IMR-90 (cell line): ENCODE results near the gene EPB41L4A. TPM values are rescaled to one million over a fixed set of nuclear protein-coding genes. Genes with fewer than 3 reads are reported as not detected.

Experiments used
- ATAC-seq: fragments of 200-7000 bp; cut with Tn5 transposase; 2 replicates; pipeline ENCODE4 v1.9.1; 2020; ENCODE audit warnings: low read depth, mild to moderate bottlenecking, moderate library complexity
- BruUV-seq: library from RNA; stranded (reverse); fragments of 400-500 nt; replicated peaks from 2 replicates; lab custom pipeline; 2021; lab: Mats Ljungman, UMichigan
- CTCF ChIA-PET: fragments of 300-600 bp; formaldehyde crosslinking; extraction: SDS; loops from one replicate; lab custom pipeline; 2021; ENCODE audit warnings: antibody characterized with exemption; lab: Yijun Ruan, JAX
- POLR2A ChIA-PET: fragments of 300-600 bp; sonication (Branson Sonifier 250); formaldehyde crosslinking; loops from one replicate; lab custom pipeline; 2022; ENCODE audit warnings: antibody characterized with exemption; ENCODE audit not compliant: unreplicated experiment; lab: Charles Lee
- DNase-seq: peaks from one replicate; pipeline ENCODE4 v3.0.0; 2013
- H2AFZ ChIP-seq: replicated peaks from 2 replicates; pipeline ENCODE3; 2013; ENCODE audit warnings: low read length, mild to moderate bottlenecking; ENCODE audit not compliant: poor library complexity
- H2AK5ac ChIP-seq: 2 replicates; pipeline ENCODE4 v1.6.1; 2013; ENCODE audit warnings: low read depth, low read length, inconsistent platforms
- H2AK9ac ChIP-seq: replicated peaks from 2 replicates; pipeline ENCODE3; 2013; ENCODE audit warnings: mild to moderate bottlenecking, low read depth, low read length, moderate library complexity; ENCODE audit not compliant: poor library complexity
- H2BK120ac ChIP-seq: 2 replicates; pipeline ENCODE4 v1.6.1; 2013; ENCODE audit warnings: low read depth, low read length, inconsistent platforms
- H2BK15ac ChIP-seq: 3 replicates; pipeline ENCODE4 v1.6.1; 2013; ENCODE audit warnings: low read depth, low read length, inconsistent platforms
- H2BK20ac ChIP-seq: 2 replicates; pipeline ENCODE4 v1.6.1; 2013; ENCODE audit warnings: low read depth, mild to moderate bottlenecking, inconsistent platforms, low read length, moderate library complexity
- H2BK5ac ChIP-seq: 2 replicates; pipeline ENCODE4 v1.6.1; 2013; ENCODE audit warnings: mild to moderate bottlenecking, low read depth, low read length, inconsistent platforms; ENCODE audit not compliant: poor library complexity, severe bottlenecking
- H3K14ac ChIP-seq: replicated peaks from 2 replicates; pipeline ENCODE4 v1.6.1; 2013; ENCODE audit warnings: low read depth, low read length, inconsistent platforms
- H3K18ac ChIP-seq: 2 replicates; pipeline ENCODE4 v1.6.1; 2013; ENCODE audit warnings: low read depth, low read length, control low read depth
- H3K23ac ChIP-seq: 2 replicates; pipeline ENCODE4 v1.6.1; 2013; ENCODE audit warnings: low read depth, low read length, inconsistent platforms
- H3K27ac ChIP-seq: 2 replicates; pipeline ENCODE4 v1.5.1; 2013; ENCODE audit warnings: mild to moderate bottlenecking, control low read depth, low read length; ENCODE audit not compliant: insufficient read depth
- H3K27me3 ChIP-seq: 2 replicates; pipeline ENCODE4 v1.6.1; 2013; ENCODE audit warnings: low read length; ENCODE audit not compliant: control insufficient read depth, insufficient read depth
- H3K36me3 ChIP-seq: 2 replicates; pipeline ENCODE4 v1.6.1; 2013; ENCODE audit warnings: low read length, mixed read lengths; ENCODE audit not compliant: control insufficient read depth, insufficient read depth
- H3K4ac ChIP-seq: 2 replicates; pipeline ENCODE4 v1.6.1; 2013; ENCODE audit warnings: low read depth, low read length, inconsistent platforms
- H3K4me1 ChIP-seq: 2 replicates; pipeline ENCODE4 v1.6.1; 2013; ENCODE audit warnings: low read length, mixed read lengths; ENCODE audit not compliant: control insufficient read depth, insufficient read depth
- H3K4me2 ChIP-seq: 2 replicates; pipeline ENCODE4 v1.6.1; 2013; ENCODE audit warnings: low read depth, mild to moderate bottlenecking, control low read depth, low read length, moderate library complexity
- H3K4me3 ChIP-seq: 2 replicates; pipeline ENCODE4 v1.5.1; 2013; ENCODE audit warnings: low read depth, mild to moderate bottlenecking, control low read depth, low read length, moderate library complexity; ENCODE audit not compliant: insufficient read depth
- H3K56ac ChIP-seq: 2 replicates; pipeline ENCODE4 v1.6.1; 2013; ENCODE audit warnings: low read length, inconsistent platforms; ENCODE audit not compliant: insufficient read depth; ENCODE audit errors: extremely low read depth
- H3K79me1 ChIP-seq, 2 experiments: 2 replicates each; pipeline ENCODE4 v1.6.1; 2013; ENCODE audit warnings: low read length in 2 of 2, inconsistent platforms in 1 of 2, low read depth in 1 of 2
- H3K9ac ChIP-seq: 2 replicates; pipeline ENCODE4 v1.6.1; 2013; ENCODE audit warnings: low read depth, low read length, control low read depth
- H3K9me1 ChIP-seq: 2 replicates; pipeline ENCODE4 v1.6.1; 2013; ENCODE audit warnings: low read length, inconsistent platforms; ENCODE audit not compliant: insufficient read depth
- H3K9me3 ChIP-seq: 2 replicates; pipeline ENCODE4 v1.6.1; 2013; ENCODE audit warnings: low read length; ENCODE audit not compliant: control insufficient read depth, insufficient read depth
- H4K20me1 ChIP-seq: 2 replicates; pipeline ENCODE4 v1.6.1; 2013; ENCODE audit warnings: low read length, inconsistent platforms; ENCODE audit not compliant: insufficient read depth
- H4K5ac ChIP-seq: 2 replicates; pipeline ENCODE4 v1.6.1; 2013; ENCODE audit warnings: mild to moderate bottlenecking, low read depth, low read length, control low read depth
- H4K8ac ChIP-seq, 2 experiments: 2 replicates each; pipeline ENCODE4 v1.6.1; 2013; ENCODE audit warnings: low read depth in 2 of 2, low read length in 2 of 2, control low read depth in 1 of 2, inconsistent platforms in 1 of 2
- H4K91ac ChIP-seq: 2 replicates; pipeline ENCODE4 v1.6.1; 2013; ENCODE audit warnings: low read depth, low read length, inconsistent platforms; ENCODE audit not compliant: insufficient read depth
- BHLHE40 ChIP-seq: fragments of 150-350 bp; IDR thresholded peaks from 2 replicates; pipeline ENCODE4 v1.6.1; 2016; ENCODE audit warnings: mild to moderate bottlenecking, low read depth, low read length
- CHD1 ChIP-seq: IDR thresholded peaks from 2 replicates; pipeline ENCODE4 v1.6.1; 2012; ENCODE audit warnings: low read depth, low read length, improper control_type of control experiment
- FOS ChIP-seq: fragments of 150-350 bp; IDR thresholded peaks from 2 replicates; pipeline ENCODE4 v1.6.1; 2016; ENCODE audit warnings: low read depth, low read length
- MAZ ChIP-seq: IDR thresholded peaks from 2 replicates; pipeline ENCODE4 v1.6.1; 2012; ENCODE audit warnings: low read depth, mild to moderate bottlenecking, low read length, improper control_type of control experiment, moderate library complexity, borderline replicate concordance
- MXI1 ChIP-seq: IDR thresholded peaks from 2 replicates; pipeline ENCODE4 v1.6.1; 2012; ENCODE audit warnings: low read depth, mild to moderate bottlenecking, low read length, moderate library complexity, borderline replicate concordance
- POLR2A ChIP-seq: IDR thresholded peaks from 2 replicates; pipeline ENCODE4 v1.6.1; 2012; ENCODE audit warnings: mild to moderate bottlenecking, low read depth, low read length
- RAD21 ChIP-seq: IDR thresholded peaks from 2 replicates; pipeline ENCODE4 v1.6.1; 2012; ENCODE audit warnings: low read length, improper control_type of control experiment
- RFX5 ChIP-seq: IDR thresholded peaks from 2 replicates; pipeline ENCODE4 v1.8.0; 2012; ENCODE audit warnings: low read depth, mild to moderate bottlenecking, low read length, moderate library complexity
- SMC3 ChIP-seq: fragments of 150-350 bp; IDR thresholded peaks from 2 replicates; pipeline ENCODE4 v1.6.1; 2016; ENCODE audit warnings: low read depth, mild to moderate bottlenecking, antibody characterized with exemption, low read length, moderate library complexity
- WGBS, 2 experiments: methylation state at CpG; one replicate each; pipeline versions ENCODE4 v1.1.5 to v1.1.7; 2013; ENCODE audit warnings: missing lambda C conversion rate in 2 of 2; ENCODE audit not compliant: insufficient read length in 1 of 2; ENCODE audit errors: extremely low coverage in 2 of 2; 5-methylcytosine and 5-hydroxymethylcytosine counted together
- dilution Hi-C: fragments of 300-500 bp; cut with HindIII; formaldehyde crosslinking; loops from one replicate; pipeline ENCODE4 v1.14.3; 2018; ENCODE audit warnings: low sequenced_read_pairs; ENCODE audit not compliant: unreplicated experiment
- in situ Hi-C: fragments of 300-500 bp; cut with MboI; formaldehyde crosslinking; loops from 3 replicates; pipeline ENCODE4 v1.14.3; 2019; ENCODE audit warnings: low sequenced_read_pairs, inconsistent platforms, mixed read lengths
- intact Hi-C: fragments of 100-400 bp; cut with micrococcal nuclease; formaldehyde crosslinking; loops from 2 replicates; pipeline ENCODE4 v1.10.0; 2022
- polyA plus RNA-seq, 3 experiments: library from polyadenylated mRNA; depleted of rRNA; stranded (reverse); fragments of >200 nt; gene quantifications; 2 replicates each; pipeline ENCODE4 v1.2.3, GENCODE V29; 2012; ENCODE audit warnings: low replicate concordance in 1 of 3
- total RNA-seq: library from RNA; depleted of rRNA; stranded (reverse); fragments of >200 nt; gene quantifications from 2 replicates; pipeline ENCODE4 v1.2.3, GENCODE V29; 2012
- TF ChIP-seq, protein P1 (sequence below): conservative IDR thresholded peaks from 2 replicates; pipeline ENCODE4 v1.5.1; 2012; ENCODE audit warnings: mild to moderate bottlenecking, low read depth, low read length, improper control_type of control experiment
- TF ChIP-seq, protein P2 (sequence below): fragments of 150-350 bp; IDR thresholded peaks from 2 replicates; pipeline ENCODE4 v1.6.1; 2017; ENCODE audit warnings: mild to moderate bottlenecking, antibody characterized with exemption, low read length, low read depth

The EPB41L4A gene
- total and polyA plus RNA-seq, 2 of the 4 experiments (the other 2 are of a cell fraction) = under 0.01 to 0.02 TPM

DNA sequence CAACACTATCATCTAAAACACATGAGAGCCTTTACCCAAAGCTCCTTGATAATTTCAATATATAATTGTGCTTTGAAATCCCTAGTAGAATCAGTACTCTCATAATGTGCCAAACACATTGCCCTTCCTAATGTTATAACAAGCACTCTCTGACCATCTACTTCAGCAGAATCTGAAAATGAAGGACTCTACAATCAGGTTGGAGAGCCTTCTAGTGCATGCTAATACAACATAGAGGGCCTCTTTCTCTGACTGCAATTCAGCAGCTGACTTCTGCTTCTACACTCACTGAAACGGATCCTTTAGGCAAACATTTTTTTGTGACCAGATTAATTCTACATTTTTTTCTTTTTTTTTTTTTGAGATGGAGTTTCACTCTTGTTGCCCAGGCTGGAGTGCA lies 155.6 kb downstream of the EPB41L4A start:
- Histone ChIP-seq H3K36me3 (no peaks in the 10 kb centered on the region), H3K4me1 (no peaks in the 10 kb centered on the region), H3K9ac (no peak overlapping the region), H2AK9ac (no peak overlapping the region), H3K9me3 (no peaks in the 10 kb centered on the region), H3K79me1 (no peaks in the 10 kb centered on the region), H3K23ac (no peak overlapping the region), H2BK5ac (no peak overlapping the region), H3K4ac (no peak overlapping the region), H2BK20ac (no peak overlapping the region), H2AK5ac (no peak overlapping the region), H3K4me2 (no peak overlapping the region), H3K14ac (no peak overlapping the region), H3K9me1 (no peaks in the 10 kb centered on the region), H4K20me1 (no peaks in the 10 kb centered on the region), H3K27ac (no peak overlapping the region), H3K27me3 (no peaks in the 10 kb centered on the region), H2BK120ac (no peak overlapping the region), H2BK15ac (no peak overlapping the region), H4K91ac (no peak overlapping the region), H3K4me3 (no peak overlapping the region), H3K18ac (no peak overlapping the region), H4K5ac (no peak overlapping the region), H4K8ac (no peak overlapping the region), H2AFZ (no peak overlapping the region), H3K56ac (no peak overlapping the region)
- no TSS peak for BruUV-seq
- intact Hi-C loops (no loop called here), dilution Hi-C loops (no loop called here), in situ Hi-C loops (no loop called here)
- no peak for DNase-seq
- POLR2A ChIA-PET = no interaction called here
- no peak for ATAC-seq
- CTCF ChIA-PET = no interaction called here
- WGBS, 2 experiments = no CpG with 5 or more reads among the region's 1 CpG
- TF ChIP-seq RFX5 = no peak
- TF ChIP-seq FOS = no peak
- no peak for TF ChIP-seq BHLHE40
- no peak for TF ChIP-seq MAZ
- no peak for TF ChIP-seq SMC3
- TF ChIP-seq CHD1 = no peak
- no peak for TF ChIP-seq RAD21
- TF ChIP-seq, protein P1, sequence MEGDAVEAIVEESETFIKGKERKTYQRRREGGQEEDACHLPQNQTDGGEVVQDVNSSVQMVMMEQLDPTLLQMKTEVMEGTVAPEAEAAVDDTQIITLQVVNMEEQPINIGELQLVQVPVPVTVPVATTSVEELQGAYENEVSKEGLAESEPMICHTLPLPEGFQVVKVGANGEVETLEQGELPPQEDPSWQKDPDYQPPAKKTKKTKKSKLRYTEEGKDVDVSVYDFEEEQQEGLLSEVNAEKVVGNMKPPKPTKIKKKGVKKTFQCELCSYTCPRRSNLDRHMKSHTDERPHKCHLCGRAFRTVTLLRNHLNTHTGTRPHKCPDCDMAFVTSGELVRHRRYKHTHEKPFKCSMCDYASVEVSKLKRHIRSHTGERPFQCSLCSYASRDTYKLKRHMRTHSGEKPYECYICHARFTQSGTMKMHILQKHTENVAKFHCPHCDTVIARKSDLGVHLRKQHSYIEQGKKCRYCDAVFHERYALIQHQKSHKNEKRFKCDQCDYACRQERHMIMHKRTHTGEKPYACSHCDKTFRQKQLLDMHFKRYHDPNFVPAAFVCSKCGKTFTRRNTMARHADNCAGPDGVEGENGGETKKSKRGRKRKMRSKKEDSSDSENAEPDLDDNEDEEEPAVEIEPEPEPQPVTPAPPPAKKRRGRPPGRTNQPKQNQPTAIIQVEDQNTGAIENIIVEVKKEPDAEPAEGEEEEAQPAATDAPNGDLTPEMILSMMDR = no peak
- no peak for TF ChIP-seq MXI1
- TF ChIP-seq, protein P2, sequence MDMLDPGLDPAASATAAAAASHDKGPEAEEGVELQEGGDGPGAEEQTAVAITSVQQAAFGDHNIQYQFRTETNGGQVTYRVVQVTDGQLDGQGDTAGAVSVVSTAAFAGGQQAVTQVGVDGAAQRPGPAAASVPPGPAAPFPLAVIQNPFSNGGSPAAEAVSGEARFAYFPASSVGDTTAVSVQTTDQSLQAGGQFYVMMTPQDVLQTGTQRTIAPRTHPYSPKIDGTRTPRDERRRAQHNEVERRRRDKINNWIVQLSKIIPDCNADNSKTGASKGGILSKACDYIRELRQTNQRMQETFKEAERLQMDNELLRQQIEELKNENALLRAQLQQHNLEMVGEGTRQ = no peak
- no peak for TF ChIP-seq POLR2A
